Peyer's patch (tissue), 4 donors: Measurements from ENCODE around the gene HPSE2. TPM values are rescaled to one million over a fixed set of nuclear protein-coding genes. Genes with fewer than 3 reads are reported as not detected.

ENCODE experiments used
- DNase-seq, 3 donors: peaks; one replicate each; pipeline ENCODE4 v3.0.0-alpha.2; 2017 to 2019
- H3K27ac ChIP-seq, 4 donors: fragments of 200-600 bp; sonication (generic); one replicate each; pipeline ENCODE4 v1.5.1; 2016 to 2019
- H3K27me3 ChIP-seq, 2 donors: fragments of 200-600 bp; sonication (generic); one replicate each; pipeline ENCODE4 v1.5.1; 2019
- H3K36me3 ChIP-seq, 3 donors: fragments of 200-600 bp; sonication (generic); one replicate each; pipeline ENCODE4 v1.5.1; 2016 to 2019
- H3K4me1 ChIP-seq, 4 donors: fragments of 200-600 bp; sonication (generic); one replicate each; pipeline ENCODE4 v1.5.1; 2016 to 2019
- H3K4me3 ChIP-seq, 4 donors: fragments of 200-600 bp; sonication (generic); 1 replicate in 3 of 4; 2 replicates in 1 of 4; pipeline ENCODE4 v1.5.1; 2016 to 2019; ENCODE audit warnings: mild to moderate bottlenecking in 1 of 4
- H3K9me3 ChIP-seq, 4 donors: fragments of 200-600 bp; sonication (generic); one replicate each; pipeline ENCODE4 v1.5.1; 2016 to 2019; ENCODE audit warnings: mild to moderate bottlenecking in 1 of 4
- POLR2A ChIP-seq, 2 donors: fragments of 450-650 bp; IDR thresholded peaks; one replicate each; pipeline ENCODE4 v1.5.1; 2017; ENCODE audit warnings: antibody characterized with exemption in 2 of 2, mild to moderate bottlenecking in 2 of 2, moderate library complexity in 2 of 2
- total RNA-seq, 4 donors: library from RNA; depleted of rRNA; stranded (reverse); fragments of >200 nt; gene quantifications; one replicate each; pipeline ENCODE4 v1.1.0, GENCODE V29; 2016
- TF ChIP-seq, protein P1 (sequence below), 6 experiments: fragments of 450-650 bp in 4 of 6; fragments of 200-600 bp in 2 of 6; sonication (generic) in 1 of 6; IDR thresholded peaks; one replicate each; pipeline ENCODE4 v1.5.1; 2017 to 2019; ENCODE audit warnings: antibody characterized with exemption in 6 of 6, mild to moderate bottlenecking in 3 of 6, moderate library complexity in 1 of 6

The HPSE2 gene
- total RNA-seq, 4 donors from 2014 or later = 3.0 to 15.7 (median 7.4) TPM

DNA sequence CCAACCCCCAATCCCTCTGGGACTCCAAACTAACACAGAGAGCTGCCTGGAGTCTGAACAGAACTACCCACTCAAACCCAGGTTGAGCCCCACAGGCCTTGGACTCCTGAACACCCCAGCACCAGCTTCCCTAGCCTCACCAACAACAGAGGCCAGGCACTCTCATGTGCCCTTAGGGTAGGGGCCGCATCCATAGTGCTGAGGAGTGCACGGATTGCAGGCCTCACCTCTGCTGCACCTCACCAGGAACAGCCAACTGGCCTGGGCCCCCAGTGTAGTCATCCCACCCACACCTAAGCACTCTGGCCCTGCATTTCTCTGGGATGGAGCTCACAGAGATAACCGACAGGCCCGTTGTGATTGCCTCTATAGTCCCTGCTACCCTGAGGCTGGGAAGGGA, 194.2 kb downstream of the HPSE2 start:
- TF ChIP-seq, protein P1, sequence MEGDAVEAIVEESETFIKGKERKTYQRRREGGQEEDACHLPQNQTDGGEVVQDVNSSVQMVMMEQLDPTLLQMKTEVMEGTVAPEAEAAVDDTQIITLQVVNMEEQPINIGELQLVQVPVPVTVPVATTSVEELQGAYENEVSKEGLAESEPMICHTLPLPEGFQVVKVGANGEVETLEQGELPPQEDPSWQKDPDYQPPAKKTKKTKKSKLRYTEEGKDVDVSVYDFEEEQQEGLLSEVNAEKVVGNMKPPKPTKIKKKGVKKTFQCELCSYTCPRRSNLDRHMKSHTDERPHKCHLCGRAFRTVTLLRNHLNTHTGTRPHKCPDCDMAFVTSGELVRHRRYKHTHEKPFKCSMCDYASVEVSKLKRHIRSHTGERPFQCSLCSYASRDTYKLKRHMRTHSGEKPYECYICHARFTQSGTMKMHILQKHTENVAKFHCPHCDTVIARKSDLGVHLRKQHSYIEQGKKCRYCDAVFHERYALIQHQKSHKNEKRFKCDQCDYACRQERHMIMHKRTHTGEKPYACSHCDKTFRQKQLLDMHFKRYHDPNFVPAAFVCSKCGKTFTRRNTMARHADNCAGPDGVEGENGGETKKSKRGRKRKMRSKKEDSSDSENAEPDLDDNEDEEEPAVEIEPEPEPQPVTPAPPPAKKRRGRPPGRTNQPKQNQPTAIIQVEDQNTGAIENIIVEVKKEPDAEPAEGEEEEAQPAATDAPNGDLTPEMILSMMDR (IDR thresholded peaks at IDR 0.05) = no peak
- no peak for TF ChIP-seq POLR2A (IDR thresholded peaks at IDR 0.05)
- no peaks in the 10 kb centered on the region for H3K27me3 ChIP-seq
- H3K9me3 ChIP-seq = peaks cover 0 to 3% (median 0%) of the 10 kb centered on the region in 4 donors
- no peaks in the 10 kb centered on the region for H3K4me1 ChIP-seq
- no peak overlapping the region for H3K4me3 ChIP-seq
- no peak for DNase-seq
- H3K36me3 ChIP-seq = no peaks in the 10 kb centered on the region
- no peak overlapping the region for H3K27ac ChIP-seq

DNA sequence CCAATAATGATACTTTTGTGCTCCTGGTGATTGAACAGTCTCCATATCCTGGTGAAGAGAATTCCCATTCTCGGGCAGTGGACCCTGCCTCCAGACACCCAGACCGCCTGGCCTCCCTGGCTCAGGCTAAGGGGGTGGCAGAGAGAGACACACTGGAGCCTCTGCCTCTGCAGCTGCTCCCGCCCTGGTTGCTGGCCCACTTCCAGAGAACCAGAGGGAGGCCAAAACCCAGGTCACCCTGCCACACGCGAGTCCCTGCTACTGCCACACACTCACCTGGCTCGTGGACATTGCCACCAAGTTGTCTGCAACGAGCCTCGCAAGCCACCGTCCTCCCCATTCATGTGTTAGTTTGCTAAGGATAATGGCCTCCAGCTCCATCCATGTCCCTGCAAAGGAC, 221.8 kb downstream of the HPSE2 start:
- no peak for TF ChIP-seq POLR2A (IDR thresholded peaks at IDR 0.05)
- TF ChIP-seq, protein P1 (IDR thresholded peaks at IDR 0.05) = no peak
- H3K27ac ChIP-seq = no peak overlapping the region
- no peak for DNase-seq
- no peaks in the 10 kb centered on the region for H3K4me1 ChIP-seq
- H3K27me3 ChIP-seq = no peaks in the 10 kb centered on the region
- H3K36me3 ChIP-seq = no peaks in the 10 kb centered on the region
- no peak overlapping the region for H3K4me3 ChIP-seq
- H3K9me3 ChIP-seq = no peaks in the 10 kb centered on the region

DNA sequence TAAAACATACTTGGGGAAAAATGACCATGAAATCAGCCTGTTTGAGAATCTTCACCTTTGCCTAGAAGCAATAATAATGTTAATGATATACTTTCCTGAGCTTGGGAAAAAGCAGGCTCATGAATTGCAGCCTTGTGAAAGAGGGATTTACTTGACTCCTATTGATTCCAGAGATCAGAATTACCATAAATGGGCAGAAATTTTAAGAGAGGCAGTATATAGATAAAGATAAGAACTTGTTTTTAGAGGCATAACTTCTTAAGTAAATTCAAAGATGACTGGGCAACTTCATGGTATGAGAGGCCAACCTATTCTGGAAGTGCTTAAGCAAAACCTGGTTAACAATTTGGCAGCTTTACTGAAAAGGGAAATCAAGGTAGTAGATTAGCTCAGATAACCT, 225.4 kb downstream of the HPSE2 start:
- no peak for DNase-seq
- H3K27ac ChIP-seq = no peak overlapping the region
- H3K36me3 ChIP-seq = no peaks in the 10 kb centered on the region
- no peaks in the 10 kb centered on the region for H3K4me1 ChIP-seq
- no peaks in the 10 kb centered on the region for H3K9me3 ChIP-seq
- no peak overlapping the region for H3K4me3 ChIP-seq
- H3K27me3 ChIP-seq = no peaks in the 10 kb centered on the region
- TF ChIP-seq, protein P1 (IDR thresholded peaks at IDR 0.05) = no peak
- no peak for TF ChIP-seq POLR2A (IDR thresholded peaks at IDR 0.05)

DNA sequence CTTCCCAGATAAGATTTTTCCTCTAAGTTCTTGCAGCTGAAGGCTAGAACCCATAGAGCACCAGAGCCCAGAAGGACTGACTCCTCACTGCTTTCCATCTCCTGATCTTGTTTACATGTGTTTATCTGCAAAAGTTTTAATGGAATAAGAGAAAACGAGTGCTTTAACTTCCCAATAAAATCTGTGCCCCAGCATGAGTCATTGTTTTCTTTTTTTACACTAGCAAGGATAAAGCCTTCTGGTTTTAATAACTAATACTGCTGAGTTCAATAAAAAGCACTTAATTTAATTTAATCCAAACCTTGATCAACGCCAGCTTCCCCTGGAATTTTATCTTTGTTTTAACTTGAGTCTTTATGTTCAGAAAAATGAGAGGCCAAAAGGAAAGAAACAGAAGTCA, 227.6 kb downstream of the HPSE2 start:
- H3K9me3 ChIP-seq = no peaks in the 10 kb centered on the region
- no peaks in the 10 kb centered on the region for H3K36me3 ChIP-seq
- H3K27ac ChIP-seq = no peak overlapping the region
- no peak for DNase-seq
- no peak overlapping the region for H3K4me3 ChIP-seq
- TF ChIP-seq, protein P1 (IDR thresholded peaks at IDR 0.05) = no peak
- TF ChIP-seq POLR2A (IDR thresholded peaks at IDR 0.05) = no peak
- H3K27me3 ChIP-seq = no peaks in the 10 kb centered on the region
- no peaks in the 10 kb centered on the region for H3K4me1 ChIP-seq

DNA sequence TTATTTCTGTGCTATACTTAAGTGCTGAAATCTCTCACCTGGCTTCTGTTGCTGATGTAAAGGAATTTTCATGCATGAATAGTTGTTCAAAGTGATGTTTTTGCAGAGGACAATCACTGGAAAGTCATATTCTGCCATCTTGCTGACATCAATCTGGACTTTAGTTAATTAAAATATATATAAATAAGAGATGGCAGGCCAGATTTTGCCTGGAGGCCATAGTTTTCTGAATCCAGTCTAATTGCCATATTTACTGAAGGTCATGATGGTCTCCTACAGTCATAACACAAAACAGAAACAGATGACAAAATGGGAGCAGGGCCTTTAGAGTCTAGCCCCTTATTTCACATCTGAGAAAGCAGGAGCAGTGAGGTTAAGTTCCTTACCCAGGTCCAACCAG, 228.2 kb downstream of the HPSE2 start:
- H3K9me3 ChIP-seq = no peaks in the 10 kb centered on the region
- no peaks in the 10 kb centered on the region for H3K36me3 ChIP-seq
- TF ChIP-seq POLR2A (IDR thresholded peaks at IDR 0.05) = no peak
- TF ChIP-seq, protein P1 (IDR thresholded peaks at IDR 0.05) = no peak
- no peak for DNase-seq
- H3K27ac ChIP-seq = no peak overlapping the region
- H3K4me1 ChIP-seq = no peaks in the 10 kb centered on the region
- H3K27me3 ChIP-seq = no peaks in the 10 kb centered on the region
- H3K4me3 ChIP-seq = no peak overlapping the region

DNA sequence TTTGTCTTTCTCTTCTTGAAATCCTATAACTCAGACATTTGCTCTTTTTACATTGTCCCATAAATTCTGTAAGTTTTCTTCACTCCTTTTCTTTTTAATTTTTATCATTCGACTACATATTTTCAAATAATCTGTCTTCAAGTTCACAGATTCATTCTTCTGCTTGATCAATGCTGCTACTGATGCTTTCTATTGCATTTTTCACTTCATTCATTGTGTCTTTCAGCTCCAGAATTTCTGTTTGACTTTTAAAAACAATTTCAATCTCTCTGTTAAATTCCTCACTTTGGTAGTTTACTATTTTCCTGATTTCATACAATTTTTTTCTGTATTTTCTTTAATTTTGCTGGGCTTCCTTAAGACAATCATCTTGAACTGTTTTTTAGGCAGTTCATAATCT, 230.4 kb downstream of the HPSE2 start:
- H3K27ac ChIP-seq = no peak overlapping the region
- no peaks in the 10 kb centered on the region for H3K4me1 ChIP-seq
- TF ChIP-seq POLR2A (IDR thresholded peaks at IDR 0.05) = no peak
- TF ChIP-seq, protein P1 (IDR thresholded peaks at IDR 0.05) = no peak
- no peak for DNase-seq
- no peaks in the 10 kb centered on the region for H3K27me3 ChIP-seq
- H3K36me3 ChIP-seq = no peaks in the 10 kb centered on the region
- no peaks in the 10 kb centered on the region for H3K9me3 ChIP-seq
- H3K4me3 ChIP-seq = no peak overlapping the region
